ENCODE data around the gene MOCS1.

DNA sequence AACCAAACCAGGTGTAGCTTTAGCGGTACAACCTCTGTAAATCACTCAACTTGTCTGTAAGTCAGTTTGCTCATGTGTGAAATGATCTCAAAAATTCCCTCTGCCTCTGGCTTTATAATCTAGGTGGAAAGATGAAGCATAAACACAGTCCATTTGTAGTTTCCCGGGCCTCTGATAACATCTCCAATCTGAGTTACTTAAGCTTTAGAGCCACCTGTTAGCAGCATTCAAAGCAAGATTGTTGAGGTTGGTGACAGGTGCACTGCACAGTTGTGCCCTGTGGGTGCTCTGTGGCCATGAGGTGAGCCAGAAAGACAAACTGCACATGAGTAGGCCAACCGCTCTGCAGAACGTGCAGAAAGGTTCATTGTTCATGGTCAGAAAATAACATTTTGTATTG, 53.7 kb downstream of the MOCS1 start:
- TF ChIP-seq, protein P1, sequence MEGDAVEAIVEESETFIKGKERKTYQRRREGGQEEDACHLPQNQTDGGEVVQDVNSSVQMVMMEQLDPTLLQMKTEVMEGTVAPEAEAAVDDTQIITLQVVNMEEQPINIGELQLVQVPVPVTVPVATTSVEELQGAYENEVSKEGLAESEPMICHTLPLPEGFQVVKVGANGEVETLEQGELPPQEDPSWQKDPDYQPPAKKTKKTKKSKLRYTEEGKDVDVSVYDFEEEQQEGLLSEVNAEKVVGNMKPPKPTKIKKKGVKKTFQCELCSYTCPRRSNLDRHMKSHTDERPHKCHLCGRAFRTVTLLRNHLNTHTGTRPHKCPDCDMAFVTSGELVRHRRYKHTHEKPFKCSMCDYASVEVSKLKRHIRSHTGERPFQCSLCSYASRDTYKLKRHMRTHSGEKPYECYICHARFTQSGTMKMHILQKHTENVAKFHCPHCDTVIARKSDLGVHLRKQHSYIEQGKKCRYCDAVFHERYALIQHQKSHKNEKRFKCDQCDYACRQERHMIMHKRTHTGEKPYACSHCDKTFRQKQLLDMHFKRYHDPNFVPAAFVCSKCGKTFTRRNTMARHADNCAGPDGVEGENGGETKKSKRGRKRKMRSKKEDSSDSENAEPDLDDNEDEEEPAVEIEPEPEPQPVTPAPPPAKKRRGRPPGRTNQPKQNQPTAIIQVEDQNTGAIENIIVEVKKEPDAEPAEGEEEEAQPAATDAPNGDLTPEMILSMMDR (IDR thresholded peaks at IDR 0.05; ENCODE audit: low read depth, low read length, poor library complexity, severe bottlenecking) = no peak
- no peak for TF ChIP-seq EZH2phosphoT487 (IDR thresholded peaks at IDR 0.05; ENCODE audit: borderline replicate concordance, low read length)
